Ovary (tissue), 3 donors: ENCODE measurements around the gene TBC1D32.

Experiments
- POLR2A ChIP-seq: fragments of 450-650 bp; IDR thresholded peaks from one replicate; pipeline ENCODE4 v1.6.1; 2017; ENCODE audit warnings: antibody characterized with exemption, mild to moderate bottlenecking, moderate library complexity
- TF ChIP-seq, protein P1 (sequence below), 3 donors: fragments of 450-650 bp in 2 of 3; fragments of 200-600 bp in 1 of 3; IDR thresholded peaks; one replicate each; pipeline versions ENCODE4 v1.5.1 to v1.8.0; 2016 to 2022; ENCODE audit warnings: antibody characterized with exemption in 3 of 3, mild to moderate bottlenecking in 1 of 3
- donor health status: DM: no; HTN: no; CAD: no.

DNA sequence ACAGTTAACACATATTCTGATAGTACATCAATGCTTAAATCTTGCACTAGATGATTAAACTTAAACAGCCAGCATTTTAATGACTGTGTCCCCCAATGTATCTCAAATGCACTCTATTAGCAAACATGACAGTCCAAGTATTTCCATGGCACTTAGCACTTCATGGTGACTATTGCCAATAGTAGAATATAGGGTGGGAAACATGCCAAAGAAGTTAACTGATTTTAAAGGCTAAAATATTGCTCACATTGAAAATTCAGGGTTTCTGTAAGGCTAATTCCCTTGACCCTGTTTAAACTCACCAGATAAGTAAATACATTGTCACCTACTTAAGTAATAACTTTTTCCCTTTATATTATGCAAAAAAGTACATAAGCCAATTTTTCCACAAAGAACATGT lies 266.9 kb downstream of the TBC1D32 start:
- TF ChIP-seq, protein P1, sequence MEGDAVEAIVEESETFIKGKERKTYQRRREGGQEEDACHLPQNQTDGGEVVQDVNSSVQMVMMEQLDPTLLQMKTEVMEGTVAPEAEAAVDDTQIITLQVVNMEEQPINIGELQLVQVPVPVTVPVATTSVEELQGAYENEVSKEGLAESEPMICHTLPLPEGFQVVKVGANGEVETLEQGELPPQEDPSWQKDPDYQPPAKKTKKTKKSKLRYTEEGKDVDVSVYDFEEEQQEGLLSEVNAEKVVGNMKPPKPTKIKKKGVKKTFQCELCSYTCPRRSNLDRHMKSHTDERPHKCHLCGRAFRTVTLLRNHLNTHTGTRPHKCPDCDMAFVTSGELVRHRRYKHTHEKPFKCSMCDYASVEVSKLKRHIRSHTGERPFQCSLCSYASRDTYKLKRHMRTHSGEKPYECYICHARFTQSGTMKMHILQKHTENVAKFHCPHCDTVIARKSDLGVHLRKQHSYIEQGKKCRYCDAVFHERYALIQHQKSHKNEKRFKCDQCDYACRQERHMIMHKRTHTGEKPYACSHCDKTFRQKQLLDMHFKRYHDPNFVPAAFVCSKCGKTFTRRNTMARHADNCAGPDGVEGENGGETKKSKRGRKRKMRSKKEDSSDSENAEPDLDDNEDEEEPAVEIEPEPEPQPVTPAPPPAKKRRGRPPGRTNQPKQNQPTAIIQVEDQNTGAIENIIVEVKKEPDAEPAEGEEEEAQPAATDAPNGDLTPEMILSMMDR (IDR thresholded peaks at IDR 0.05), result no peak
- no peak for TF ChIP-seq POLR2A
